GM19452 (cell line): ENCODE measurements around the gene MSANTD2.
"Not testable (repeated sequence)": the region's sequence is repeated elsewhere in the genome, so short reads cannot be mapped to it uniquely, and the experiment has no call there.

Experiments
- ATAC-seq: cut with Tn5 transposase; IDR thresholded peaks from one replicate; pipeline ENCODE4 v1.9.1; 2021; ENCODE audit not compliant: unreplicated experiment

Gene MSANTD2

DNA sequence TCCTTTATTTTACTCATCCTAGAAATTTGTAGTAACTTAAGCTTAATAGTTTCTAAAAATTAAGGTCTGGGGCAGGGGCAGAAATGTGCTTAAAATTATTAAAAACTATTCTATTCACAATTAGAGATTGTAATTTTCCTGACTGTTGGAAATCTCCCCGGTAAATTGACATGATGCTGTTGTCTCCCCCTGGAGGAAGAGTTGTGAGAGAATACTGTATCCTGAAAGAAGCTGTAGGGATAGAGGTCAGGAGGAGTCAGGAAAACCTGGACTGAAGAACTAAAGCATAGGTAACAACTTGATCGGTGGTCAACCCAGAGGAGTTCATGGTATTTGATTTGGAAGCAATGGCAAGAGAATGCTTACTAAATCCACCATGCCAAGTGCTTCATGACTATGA, 21.9 kb downstream of the MSANTD2 start:
- no peak for ATAC-seq

DNA sequence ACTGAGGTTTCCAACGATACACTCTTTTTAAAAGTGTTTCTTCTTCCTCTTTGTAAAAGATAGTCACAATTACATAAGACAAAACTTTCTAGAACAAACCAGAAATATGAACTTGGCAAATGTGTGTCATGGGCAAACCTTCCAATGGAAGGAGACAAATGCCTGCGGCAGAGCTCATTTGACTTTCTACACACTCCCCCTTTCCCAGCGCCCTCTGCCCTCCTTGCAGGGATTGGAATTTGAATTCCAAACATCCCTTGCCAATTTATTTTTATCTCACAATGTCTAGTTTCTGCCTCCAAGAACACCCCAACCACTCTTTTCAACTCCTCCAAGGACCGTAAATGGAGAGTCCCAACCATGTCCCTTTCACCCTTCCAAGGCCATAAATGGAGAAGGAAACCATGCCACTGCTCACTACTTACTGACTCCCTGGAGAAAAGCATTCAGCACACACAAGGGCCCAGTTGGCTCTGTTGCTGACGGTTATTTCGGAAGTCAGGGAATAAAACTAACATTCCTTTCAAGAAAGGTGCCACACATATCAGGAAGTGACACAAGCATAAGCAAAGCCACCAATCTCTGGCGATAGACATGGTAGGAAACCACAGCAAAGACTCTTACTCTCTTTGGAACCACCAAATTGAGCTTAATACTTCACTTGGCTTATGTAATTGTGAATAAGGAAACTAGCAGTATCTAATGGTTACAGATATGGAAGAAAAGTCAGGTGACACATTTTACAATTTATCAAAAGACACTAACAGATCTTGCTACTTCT, 23.2 kb downstream of the MSANTD2 start:
- ATAC-seq = no peak

DNA sequence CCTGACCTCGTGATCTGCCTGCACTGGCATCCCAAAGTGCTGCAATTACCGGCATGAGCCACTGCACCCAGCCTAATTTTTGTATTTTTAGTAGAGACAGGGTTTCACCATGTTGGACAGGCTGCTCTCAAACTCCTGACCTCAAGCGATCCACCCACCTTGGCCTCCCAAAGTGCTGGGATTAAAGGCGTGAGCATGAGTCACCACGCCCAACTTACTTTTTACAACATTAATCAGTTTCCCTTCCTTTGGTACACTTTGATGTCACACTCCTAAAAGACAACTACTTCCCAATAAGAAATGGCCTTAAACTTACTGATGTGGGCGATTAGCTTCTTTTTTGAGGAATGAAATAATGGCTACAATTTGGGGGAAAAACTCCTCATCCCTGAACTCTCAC, 29.2 kb downstream of the MSANTD2 start:
- ATAC-seq = not testable (repeated sequence)

DNA sequence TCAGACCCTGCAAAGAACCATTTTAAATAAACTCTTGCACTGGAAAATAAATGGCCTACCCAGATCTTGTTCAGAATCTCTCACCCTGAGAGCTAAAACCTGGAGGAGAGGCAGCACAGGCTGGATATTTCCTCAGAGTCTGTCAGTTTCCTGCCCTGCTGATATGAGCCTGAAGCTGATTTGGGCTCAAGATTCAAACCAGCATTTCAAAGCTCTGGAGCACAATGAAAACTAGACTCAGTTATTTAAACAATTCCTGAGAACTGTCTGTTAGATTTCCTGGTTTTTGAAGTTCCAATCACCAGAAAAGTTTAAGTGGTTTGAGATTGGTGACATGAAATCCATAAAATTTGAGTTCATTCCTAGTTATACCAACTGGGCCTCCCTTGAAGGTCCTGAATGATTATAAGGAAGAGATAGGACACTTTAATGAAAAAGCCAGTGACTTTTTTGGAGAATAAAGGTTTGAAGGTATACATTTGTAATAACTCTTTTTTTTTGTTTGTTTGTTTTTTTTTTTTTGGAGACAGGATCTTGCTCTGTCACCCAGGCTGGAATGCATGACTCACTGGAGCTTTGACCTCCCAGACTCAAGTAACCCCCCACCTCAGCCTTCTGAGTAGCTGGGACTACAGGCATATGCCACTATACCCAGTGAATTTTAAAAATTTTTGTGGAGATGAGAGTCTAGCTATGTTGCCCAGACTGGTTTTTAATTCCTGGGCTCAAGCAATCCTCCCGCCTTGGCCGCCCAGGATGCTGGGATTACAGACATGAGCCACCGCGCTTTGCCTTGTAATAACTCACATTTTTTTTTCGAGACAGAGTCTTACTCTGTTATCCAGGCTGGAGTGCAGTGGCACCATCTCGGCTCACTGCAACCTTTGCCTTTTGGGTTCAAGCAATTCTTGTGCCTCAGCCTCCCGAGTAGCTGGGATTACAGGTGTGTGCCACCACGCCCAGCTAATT, 30.1 kb downstream of the MSANTD2 start:
- ATAC-seq = no peak

DNA sequence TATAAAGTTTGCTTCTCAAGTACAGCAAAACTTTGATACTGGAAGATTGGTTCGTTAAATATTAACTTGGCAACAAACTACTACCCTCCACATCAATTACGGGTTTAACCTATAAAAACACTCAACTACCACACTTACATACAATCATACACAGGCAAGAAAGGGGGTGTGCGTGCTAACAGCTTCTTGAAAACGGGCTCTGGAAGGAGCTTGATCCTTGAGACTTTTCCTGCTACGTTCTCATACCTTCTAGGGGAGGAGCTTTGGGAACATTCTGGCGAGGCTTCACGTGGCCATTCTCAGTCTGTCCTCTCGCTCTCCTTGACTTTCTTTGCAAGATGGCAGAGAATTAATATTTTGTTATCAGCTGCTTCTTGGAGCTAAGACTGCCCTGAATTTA, 31.3 kb downstream of the MSANTD2 start:
- no peak for ATAC-seq

DNA sequence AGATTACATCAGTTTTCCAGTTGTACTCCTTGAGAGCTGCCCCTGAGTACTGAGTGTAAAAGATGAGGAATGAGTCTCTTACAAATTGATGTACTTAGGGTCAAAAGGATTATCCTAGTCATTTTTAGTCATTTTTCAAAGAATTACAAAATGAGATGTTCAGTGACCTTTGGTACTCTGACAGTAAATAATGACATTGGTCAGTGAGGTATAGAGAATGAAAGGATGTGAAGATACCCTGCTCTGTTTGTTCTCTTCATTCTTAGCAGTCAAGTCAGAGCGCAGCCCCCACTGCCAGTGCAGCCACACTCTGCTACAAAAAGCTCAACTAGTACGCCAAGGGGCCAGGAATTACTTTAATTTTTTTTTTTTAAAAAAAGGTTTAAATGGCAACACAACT, 34.0 kb downstream of the MSANTD2 start:
- ATAC-seq = no peak

DNA sequence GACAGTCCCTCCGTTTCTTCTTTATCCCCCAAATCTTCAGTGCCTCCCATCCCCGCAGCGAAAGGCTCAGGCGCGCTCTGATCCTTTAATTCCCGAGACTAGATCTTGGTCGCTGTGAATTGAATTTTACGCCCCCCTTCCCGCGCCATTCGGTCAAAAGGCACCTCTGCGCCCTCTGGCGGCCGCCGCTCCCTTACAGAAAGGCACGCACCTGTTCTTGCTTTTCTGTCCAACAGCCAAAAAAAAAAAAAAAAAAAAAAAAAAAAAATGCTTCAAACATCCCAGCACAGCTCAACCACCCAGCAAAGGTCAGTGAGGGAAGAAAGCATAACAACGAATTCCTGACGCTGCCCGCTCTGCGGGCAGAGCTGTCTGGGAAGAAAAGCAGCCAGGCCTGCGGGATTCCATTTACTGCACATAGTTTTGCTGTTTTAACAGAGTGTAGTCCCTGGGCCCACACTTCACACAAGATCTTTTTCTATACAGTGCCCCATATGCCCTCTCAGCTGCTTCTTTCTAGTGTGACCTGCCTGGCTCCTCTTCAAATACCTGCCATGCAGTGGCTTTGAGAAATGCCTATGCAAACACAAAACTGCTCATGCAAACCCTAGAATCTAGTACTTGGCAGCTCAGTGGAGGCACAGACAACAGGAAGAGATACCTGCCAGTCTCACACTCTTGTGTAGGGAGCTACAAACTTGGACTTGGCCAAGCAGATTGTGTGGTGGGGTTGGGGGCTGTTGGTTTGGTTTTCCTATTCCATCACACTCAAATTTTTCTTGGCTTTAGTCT, 36.9 kb downstream of the MSANTD2 start:
- no peak for ATAC-seq

DNA sequence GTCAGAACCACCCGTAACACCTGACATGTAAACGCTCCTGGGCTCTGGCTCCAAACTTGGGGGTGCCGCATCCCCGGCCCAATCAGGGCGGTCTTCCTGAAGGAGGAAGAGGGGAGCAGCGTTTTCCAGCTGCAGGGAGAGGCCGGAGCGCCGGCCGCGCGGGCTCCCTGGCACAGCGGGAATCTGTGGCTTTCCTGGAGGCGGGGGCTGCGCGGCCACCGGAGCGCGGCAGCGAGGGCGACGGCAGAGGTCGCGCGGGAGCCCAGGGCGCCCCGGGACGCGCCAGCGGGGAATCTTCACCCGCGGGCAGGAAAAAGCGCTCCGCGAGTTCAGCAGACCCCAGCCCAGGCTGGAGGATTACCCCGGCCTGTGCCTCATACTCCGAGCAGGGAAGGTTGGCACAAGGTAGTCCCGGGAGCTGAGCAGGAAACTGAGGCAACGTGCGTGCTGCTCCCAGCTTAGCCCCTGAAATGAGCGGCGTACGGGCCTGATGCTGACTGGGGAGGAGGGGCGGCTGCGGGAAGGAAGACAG, 37.5 kb downstream of the MSANTD2 start:
- peak; percentile 10 for ATAC-seq

DNA sequence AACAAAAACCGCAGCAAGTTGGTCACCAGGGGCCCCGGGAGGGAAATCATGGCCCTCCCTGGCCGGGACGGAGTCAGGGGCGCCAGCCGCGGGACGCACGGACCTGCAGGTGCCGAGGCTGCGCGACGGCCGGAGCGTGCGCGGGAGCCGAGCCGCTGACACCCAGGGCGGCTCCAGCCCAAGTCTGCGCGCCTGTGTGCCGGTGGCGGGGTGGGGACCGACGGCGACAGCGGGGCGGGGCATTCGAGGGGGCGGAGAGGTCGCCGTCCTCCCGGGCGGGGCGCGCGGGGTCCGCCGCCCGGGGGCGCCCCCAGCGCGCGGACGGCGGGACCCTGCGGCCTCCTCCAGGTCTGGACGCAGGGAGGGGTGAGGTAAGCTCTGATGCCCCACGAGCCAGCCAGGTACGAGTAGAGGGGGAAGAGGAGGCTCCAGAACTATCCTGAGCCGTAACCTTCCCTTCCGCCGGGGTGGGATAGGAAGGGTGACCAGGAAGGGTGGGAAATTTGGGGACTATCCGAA, 38.0 kb downstream of the MSANTD2 start, which contains the start of gene ESAM:
TSS of gene ESAM (minus strand) at position 186 of the 519 bp plus-strand sequence. CDS start at position 50, 136 bp downstream.
- peak; percentile 61 for ATAC-seq

DNA sequence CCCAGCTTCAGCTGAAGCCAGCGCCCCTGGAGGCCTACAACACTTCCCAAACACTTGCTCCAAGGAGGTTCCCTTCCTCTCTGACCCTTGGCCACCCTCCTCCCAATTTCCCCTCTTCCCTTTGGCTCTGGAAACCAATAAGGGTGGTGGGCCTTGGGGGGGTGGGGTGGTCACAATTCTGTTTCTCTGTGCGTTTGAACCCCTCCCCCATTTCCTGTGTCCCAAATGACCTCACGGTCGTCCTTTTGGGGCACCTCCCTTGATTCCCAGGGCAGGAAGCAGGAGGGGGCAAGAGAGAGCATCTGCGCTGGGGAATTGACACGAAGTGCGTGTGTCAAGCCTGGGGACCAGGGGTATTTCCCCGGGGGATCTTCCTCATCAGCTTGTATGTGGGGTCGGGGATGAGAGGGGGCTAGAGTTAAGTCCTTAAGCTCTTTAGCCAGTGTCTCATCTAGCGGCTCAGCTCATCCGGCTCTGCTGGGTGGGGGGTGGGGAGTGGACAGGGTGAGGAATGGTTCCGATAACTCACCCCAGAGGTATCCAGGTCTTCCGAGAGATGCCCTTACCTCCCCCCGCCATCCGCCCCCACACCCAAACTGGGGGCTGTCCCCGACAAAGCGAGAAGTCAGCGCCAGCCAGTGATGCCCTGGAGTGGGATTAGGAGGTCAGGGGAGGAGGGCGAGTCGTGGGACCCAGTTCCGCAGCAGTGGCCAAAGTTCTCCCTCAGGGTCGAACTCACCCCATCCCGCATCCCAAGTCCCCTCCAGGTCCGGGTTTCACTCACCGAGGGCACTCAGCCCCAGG, 38.7 kb downstream of the MSANTD2 start:
- ATAC-seq = peak; percentile 2

DNA sequence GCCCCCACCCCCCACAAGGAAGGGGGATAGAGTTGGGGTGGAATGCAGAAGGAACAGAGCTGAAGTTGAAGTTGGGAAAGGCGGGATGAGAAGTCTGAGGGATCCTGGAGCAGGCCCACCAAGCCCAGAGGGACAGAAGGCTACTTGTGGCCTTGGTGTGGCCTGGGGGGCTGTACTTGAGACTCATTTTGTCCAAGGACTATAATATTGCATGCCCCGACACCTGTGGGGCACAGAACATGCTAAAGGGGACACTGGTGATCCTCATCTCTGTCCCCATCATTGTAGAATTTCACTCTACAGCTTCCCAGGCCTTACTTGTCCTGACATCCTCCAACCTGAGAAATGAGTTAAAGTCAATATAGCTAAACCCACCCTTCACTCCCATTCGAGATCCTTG, 39.4 kb downstream of the MSANTD2 start:
- no peak for ATAC-seq

DNA sequence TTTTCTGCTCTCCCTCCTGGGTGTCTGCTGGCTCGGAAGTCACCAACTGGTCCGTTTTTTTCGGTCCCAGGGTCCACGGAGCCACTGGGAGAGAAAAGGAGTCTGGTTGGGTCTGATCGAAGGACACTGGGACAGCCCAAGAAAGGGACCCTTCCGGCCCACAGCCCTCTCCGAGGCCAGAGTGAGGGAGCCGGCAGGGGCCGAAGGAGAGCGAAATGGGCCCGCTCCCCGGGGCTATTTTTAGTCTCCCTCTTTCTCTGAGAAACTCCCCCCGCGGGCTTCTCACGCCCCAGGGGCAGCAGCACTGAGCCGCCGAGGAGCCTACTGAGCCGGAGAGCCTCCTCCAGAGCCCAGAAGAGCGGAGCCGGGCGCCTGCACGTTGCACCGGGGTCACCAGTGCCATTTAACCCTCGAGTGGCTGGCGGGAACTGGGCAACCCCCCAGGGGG, 40.0 kb downstream of the MSANTD2 start:
- no peak for ATAC-seq

DNA sequence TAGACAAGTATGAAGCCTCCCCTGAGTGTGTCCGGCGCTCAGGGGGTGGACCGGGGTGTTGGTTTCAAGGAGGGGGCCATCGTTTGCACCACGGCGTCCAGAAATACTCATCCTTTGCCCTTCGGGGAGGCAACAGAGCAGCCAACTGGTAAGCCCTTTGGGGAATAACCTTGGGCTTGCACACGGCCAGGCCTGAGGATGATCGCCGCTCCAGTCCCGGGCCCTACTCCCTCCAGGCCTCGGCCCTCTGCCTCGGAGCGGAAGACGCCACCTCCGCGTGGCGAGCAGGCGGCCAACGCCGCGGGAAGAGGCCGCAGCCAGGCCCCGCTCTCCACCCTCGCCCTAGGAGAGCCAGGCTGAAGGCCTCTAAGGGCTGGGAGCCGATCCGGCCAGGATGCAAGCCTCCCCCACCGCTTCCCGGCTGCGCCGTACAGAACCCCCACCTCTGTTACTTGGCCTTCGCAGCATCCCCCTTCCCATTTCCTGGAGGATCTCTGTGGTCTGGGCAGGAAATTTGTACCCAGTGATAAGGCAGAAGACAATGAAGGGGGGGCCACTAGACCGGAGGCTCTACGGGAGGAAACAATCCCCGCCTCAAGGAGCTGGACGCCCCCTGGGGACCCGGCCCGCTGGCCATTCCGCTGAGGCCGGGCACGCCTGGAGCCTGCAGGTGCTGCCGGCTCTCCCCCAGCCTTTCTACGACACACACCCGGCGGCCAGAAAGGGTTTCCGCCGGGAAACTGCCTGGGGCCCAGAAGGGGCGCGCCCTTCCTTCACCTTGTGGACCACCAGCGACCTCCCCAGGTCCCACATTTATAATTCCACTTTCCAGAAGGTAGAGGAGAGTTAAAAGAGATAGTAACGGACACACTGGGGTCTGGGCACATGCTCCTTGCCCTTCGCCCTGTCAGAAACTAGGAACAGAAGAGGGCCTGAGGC, 40.7 kb downstream of the MSANTD2 start:
- no peak for ATAC-seq

DNA sequence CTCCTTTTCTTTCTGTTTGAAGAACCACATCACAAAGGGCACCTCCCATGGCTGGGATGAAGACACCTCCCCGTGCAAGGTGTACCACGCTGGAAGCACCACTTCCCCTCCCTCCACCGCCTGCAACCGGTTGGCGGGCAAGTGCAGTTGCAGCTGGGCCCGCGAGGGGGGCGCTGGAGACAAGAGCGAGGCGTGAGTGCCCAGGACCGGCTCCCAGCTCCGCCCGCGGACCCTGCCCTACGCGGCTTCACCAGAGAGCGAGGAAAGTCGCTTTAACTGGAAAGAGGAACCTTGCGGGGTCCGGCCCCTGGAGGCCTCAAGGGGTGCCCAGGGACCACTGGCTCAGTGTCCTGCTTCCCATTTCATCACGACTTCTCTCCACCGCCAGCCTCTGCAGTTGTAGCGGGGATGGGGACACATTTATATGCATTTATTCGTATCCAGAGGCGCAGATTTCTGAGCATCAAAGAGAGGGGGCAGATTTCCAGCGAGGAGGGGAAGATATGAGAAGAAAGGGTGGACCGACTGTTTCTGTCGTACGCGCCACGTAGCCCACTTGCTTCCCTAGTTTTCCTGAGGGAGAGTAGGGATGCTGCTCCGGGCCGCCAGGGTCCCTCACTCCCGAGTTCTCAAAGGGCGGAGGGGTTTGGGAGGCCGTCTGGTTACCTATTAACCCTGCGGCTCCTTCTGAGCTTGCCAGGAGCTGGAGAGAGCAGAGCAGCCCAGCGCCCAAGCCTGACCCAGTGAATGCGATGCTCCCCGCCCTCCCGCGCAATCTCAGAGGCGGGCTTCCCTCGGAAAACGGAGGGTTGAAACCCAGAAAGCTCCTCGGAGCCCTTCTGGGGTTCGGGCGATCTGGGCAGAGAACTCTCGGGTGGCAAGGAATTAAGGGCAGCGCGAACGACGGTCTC, 41.6 kb downstream of the MSANTD2 start:
- peak; percentile 47 for ATAC-seq

DNA sequence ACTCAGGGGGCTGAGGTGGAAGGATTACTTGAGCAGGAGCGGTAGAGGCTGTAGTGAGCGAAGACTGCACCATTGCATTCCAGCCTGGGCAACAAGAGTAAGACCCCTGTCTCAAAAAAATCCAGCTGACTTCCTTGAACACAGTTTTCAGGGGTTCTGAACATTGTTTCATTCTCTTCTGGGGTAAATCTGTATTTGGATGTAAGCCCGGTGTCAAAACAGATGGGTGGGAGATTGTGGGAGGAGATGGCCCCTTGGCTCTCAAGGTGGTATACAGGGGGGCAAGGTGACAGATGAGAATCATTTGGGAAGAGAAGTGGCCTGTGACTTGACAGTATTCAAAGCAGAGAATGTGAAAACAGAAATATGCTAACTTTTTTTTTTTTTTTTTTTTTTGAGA, 42.9 kb downstream of the MSANTD2 start:
- no peak for ATAC-seq

DNA sequence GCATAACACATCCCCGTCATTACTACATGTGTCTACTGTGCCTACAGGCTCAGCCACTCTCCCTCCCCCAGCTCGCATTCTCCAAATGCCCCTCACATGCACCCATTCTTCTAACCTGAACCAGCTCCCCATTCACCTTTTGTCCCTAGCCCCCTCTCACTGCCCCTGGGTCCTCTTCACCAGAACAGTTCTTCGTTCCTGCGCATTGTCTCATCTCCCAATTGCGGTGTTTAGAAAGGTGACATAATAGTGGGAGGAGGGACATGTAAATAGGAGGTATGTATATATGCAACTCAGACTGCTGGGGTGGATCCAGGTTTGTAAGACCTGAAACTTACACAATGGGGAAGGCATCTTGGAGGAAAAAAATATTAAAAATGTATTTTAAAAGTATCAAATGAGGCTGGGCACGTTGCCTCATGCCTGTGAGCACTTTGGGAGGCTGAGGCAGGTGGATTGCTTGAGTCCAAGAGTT, 43.4 kb downstream of the MSANTD2 start:
- ATAC-seq = no peak

DNA sequence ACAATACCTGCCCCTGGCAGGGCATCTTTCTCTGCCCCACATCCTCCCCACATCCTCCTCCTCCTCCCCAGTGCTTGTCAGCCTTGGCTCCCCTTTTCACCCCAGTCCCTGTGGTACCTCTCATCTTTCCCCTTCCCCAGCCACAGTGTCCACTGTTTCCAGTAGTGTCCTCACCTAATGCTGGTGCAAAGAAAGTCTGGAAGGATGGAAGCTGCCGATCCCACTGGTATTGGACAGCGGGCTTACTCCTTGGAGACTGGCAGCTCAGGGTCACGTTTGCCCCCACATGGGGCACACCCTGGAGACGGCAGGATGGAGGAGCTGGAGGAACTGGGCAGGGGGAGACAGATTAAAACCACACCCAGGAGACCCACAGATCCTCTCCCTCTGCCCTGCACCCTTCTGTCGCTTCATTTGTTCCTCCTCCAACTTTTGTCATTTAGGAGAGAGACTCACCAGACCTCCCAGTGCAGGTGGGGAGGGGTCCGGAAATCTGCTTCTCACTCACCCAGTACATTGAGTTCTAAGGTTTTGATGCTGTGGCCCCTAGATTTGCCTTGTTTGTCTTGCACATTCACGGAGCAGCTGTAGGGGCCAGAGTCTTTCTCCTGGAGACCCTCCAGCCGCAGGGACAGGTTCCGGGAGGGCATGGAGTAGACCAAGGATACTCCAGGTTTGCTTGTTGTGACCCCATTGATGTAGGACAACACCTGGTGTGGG, 44.0 kb downstream of the MSANTD2 start:
- ATAC-seq = no peak
